HG03565 (cell line): Measurements from ENCODE around the gene CAPN13.

Experiments used
- ATAC-seq: cut with Tn5 transposase; IDR thresholded peaks from one replicate; pipeline ENCODE4 v1.9.1; 2021; ENCODE audit warnings: mild to moderate bottlenecking, moderate library complexity; ENCODE audit not compliant: unreplicated experiment

Gene CAPN13, protein sequence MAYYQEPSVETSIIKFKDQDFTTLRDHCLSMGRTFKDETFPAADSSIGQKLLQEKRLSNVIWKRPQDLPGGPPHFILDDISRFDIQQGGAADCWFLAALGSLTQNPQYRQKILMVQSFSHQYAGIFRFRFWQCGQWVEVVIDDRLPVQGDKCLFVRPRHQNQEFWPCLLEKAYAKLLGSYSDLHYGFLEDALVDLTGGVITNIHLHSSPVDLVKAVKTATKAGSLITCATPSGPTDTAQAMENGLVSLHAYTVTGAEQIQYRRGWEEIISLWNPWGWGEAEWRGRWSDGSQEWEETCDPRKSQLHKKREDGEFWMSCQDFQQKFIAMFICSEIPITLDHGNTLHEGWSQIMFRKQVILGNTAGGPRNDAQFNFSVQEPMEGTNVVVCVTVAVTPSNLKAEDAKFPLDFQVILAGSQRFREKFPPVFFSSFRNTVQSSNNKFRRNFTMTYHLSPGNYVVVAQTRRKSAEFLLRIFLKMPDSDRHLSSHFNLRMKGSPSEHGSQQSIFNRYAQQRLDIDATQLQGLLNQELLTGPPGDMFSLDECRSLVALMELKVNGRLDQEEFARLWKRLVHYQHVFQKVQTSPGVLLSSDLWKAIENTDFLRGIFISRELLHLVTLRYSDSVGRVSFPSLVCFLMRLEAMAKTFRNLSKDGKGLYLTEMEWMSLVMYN

GRCh38 chr2:30807249-30807648 is at the start of gene CAPN13:
CAPN13 (minus strand) TSS chr2:30807446; CDS start chr2:30787325, 20,121 bp downstream.
- no peak for ATAC-seq

DNA sequence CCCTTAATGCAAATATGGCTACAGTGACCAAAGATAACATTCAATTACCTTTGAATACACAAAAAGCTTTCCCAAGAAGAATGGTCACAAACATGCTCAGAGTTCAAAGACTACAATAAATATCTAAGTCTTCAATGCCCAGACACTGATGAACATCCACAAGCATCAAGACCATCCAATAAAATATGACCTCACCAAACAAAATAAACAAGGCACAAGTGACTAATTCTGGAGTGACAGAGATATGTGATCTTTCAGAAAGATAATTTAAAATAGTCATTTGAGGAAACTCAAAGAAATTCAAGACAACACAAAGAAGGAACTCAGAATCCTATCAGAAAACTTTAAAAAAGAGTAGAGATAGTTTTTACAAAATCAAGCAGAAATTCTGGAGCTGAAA is 40.6 kb upstream of the CAPN13 start:
- no peak for ATAC-seq

- no peak for ATAC-seq
These were observed 40.1 kb upstream of the CAPN13 start for GRCh38 chr2:30847329-30847728.

- ATAC-seq = no peak
These were observed 21.3 kb upstream of the CAPN13 start for GRCh38 chr2:30828586-30828985.

DNA sequence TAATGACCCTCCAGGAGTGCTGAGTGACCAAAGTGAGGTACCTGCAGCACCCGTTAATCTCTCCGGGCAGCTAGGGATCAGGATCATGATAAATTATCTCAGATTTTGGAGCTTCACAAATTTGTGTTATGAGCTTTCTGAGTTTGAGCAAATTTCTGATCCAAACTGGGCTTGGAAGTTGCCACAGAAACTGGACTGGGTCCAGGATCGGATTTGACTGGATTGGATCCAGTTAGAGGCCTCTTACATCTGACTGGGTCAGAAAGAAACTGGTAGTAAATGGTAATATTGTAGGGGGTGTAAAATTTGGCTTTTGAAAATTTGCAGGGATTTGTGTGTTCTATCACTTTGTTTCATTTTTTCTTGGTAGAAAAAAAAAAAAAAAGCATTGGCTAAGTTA is 19.7 kb upstream of the CAPN13 start:
- ATAC-seq = no peak

- ATAC-seq = no peak
These were observed 19.2 kb upstream of the CAPN13 start for GRCh38 chr2:30826481-30826880.

DNA sequence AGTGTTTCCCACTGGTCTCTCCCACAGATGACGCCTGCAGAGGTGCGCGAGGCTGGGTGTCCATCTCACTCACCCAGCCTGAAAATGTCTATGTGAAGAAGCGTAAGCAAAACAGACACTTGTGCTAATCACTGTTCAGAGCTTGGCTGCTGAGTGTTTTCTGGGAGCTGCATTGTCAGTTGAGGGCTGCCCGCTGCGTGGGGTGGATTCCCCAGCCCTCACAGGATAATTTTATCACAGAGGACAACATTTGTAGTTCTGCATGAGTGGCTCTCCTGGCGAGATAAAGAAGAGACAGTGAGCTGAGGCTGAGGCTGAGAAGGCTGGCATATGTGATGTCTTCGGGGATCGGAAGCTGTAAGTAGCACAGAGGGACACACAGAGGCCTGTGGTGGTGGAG is 16.2 kb upstream of the CAPN13 start:
- ATAC-seq = no peak

DNA sequence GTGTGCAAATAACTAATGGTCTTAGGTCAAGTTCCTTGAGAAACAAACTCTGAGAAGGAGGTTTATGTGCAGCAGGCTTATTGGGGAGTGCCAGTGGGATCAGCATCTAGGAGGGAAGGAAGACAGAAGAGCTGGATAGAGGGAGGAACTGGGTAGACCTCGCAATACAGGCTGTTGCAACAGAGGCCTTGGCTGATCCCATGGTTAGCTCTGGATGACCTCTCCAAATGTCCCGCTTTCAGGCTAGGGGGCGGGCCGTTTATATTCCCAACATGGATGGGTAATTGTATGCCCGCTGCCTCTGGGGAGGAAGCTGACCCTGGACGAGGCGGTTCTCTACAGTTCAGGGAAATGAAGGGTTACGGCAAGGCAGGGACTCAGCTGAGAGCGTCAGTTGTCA is 14.7 kb upstream of the CAPN13 start:
- ATAC-seq = no peak

DNA sequence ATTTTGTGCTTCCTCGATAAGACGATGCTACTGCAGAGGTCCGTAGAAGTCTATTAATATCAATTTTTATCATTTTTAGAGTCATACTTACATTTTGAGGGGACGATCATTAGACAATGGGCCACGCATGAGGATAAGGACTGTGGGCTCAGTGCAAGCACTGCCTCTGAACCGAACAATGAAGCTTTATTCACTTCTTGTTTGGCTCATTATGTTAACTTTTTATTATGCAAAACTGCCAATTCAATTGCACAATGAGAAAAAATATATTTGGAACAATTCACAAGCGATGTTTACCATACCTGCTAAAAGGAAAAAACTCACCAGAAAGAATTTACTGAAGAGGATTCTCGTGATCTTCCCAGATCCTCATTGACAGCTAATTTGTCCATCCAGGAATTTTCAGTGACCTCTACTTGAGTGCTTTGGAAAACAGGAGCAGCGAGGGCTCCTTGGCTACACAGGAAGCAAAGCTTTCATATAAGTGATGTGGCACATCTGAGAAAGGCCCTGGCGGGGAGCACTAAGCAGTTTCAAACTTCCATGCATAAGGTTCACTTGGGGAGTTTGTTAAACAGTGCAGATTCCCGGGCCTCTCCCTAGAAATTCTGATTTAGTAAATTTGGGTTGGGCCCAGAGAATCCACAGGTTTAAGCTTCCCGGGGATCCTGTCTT is 13.3 kb upstream of the CAPN13 start:
- no peak for ATAC-seq

GRCh38 chr2:30809938-30810337 is 2.7 kb upstream of the CAPN13 start:
- no peak for ATAC-seq

DNA sequence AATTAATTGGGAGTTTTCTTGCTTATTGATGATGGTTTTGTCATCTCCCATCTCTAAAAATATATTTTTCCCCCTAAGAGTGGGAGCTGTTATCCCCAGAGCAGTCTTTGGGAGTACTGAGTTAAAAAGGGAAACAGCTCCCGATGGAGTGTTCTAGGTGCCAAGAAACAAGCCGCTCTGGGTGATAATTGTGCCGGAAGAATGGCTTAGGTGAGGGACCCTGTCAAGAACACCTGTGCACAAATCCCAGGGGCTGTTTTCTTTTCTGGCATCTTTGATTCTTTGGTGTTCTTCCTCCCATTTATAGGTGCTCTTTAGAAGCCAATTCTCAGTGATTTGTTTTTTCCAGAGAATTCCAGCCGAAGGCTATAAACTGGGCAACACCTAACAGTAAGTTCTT is 1.4 kb upstream of the CAPN13 start:
- ATAC-seq = no peak

DNA sequence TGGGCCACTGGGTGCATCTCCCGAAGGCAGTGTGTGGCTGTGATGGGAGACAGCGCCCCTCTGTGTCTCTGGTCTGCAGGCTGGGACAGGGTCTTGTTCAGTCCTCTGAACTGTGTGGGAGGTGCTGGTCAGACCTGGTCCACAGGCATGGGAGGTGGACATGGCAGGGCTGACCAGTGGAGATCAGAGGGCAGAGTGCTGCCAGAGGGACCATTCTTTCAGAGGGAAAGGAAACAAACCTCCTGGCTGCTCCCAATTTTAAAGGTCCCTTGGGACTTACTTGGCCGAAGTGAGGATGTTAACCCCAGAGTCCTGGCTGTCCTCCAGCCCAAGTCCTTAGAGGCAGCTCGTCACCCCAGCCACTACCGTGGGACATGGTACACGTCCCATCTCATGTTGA is 4.0 kb downstream of the CAPN13 start:
- ATAC-seq = no peak

DNA sequence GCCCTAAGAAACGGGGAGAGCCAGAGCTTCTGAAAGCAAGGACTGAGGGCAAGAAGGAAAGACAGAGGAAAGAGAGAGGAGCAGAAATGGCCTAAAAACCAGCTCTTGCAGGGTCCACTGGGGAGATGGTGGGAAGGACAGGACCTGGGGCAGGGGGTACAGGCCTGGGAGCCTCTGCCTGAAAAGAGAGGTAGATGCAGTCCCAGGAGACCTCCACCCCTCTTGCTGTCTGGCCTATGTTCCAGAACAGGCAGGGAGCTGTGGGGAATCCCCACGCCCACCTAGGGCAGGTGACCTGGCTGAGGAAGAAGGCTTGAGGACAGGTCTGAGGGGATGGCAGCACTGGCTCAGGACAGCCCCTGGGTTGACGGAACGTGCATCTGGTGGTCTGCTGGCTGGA is 4.6 kb downstream of the CAPN13 start:
- no peak for ATAC-seq

- ATAC-seq = no peak
These were observed 5.3 kb downstream of the CAPN13 start for GRCh38 chr2:30801821-30802455.

DNA sequence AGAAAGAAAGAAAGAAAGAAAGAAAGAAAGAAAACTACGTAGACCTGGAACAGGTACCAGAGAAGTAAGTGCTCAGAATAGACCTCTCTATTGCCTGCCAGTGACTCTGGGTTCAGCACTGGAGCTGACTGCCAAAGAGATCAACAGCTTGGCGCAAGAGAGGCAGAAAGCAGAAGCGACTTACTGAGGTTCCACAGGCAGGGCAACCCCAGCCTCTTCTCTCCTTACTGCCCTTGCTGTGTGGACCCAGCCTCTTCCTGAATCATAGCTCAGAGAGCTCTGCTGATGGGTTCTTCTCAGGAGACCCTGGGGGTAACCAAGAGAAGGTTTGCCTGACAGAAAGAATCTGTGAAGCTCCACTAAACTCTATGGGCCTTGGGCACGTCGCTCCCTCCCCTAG is 7.1 kb downstream of the CAPN13 start:
- no peak for ATAC-seq

DNA sequence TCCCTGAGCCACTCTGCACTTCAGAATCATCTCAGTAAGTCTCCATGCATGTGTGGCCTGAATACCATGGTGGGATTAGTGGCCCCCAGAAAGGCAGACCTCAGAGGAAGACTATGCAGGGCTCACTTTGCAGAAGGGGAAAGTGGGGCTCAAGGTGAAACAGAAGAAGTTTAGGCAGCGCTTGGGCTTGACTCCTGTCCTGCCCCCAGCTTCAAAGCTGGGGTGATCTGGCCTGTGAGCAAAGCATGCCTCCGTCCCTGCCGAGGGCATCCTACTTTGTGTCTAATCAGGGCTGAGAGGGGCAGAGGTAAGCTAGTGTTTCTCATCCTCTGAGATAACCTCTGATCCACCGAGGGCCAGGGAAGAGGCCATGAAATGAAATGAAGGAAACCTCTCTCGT is 7.9 kb downstream of the CAPN13 start:
- ATAC-seq = no peak

DNA sequence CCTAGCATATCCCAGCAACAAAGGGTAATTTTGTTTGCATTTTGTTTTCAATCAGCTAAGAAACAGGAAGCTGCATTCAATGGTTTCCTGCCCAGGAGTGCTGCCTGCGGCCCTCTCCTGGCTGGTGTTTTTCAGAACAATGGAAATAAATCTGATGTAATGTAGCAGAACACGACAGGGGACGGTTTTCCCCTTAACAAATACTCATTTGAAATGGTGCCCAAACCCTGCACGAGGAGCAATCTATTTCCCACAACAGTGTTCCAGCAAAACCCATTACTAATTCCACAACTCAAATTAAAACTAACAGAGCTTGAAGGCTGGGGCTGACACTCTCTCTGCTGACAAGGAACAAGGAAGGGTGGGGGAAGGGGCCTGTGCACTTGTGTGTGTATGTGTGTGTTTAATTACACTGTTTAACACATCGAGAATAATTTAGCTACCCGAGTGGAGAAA is 8.7 kb downstream of the CAPN13 start:
- no peak for ATAC-seq

- no peak for ATAC-seq
These were observed 9.7 kb downstream of the CAPN13 start for GRCh38 chr2:30797381-30798015.

DNA sequence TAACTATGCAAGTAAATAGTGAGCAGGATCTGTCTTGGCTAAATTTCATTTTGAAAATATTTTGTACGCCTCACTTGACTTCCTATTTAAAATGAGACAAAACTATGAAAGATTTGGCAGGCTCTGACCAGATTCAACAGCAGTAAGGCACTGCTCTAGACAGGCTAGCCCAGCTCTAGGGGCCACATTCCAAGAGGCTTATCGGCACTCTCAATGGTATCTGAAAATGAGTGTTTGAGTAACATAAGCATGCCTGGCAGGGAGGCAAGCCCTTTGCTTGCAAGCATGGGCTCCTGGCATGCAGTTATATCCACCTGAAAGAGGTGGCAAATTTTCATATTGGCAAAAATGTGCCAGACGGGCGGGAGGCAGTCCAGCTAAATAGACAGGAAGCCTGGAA is 10.5 kb downstream of the CAPN13 start:
- ATAC-seq = no peak

DNA sequence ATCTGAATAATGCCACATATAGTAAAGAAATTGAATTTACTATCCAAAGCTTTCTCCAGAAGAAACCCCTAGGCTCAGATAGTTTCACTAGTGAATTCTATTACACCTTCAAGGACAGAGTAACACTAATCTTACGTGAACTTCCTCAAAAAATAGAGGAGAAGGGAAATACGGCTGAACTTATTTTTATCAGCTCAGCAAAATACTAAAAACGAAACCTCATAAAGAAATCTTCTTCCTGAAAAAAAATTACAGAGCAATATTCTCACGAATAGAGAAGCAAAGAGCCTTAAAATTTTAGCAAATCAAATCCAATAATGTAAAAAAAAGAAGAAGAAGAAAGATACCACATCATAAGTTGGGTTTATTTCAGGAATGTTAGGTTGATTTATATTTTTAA is 14.7 kb downstream of the CAPN13 start:
- no peak for ATAC-seq

GRCh38 chr2:30790879-30791278 is 16.4 kb downstream of the CAPN13 start:
- no peak for ATAC-seq
